Chondrocyte (in vitro differentiated cells): ENCODE results near the gene WDR5B. TPM values are rescaled to one million over a fixed set of nuclear protein-coding genes. Genes with fewer than 3 reads are reported as not detected.

Experiments used
- DNase-seq: peaks from one replicate; pipeline ENCODE4 v3.0.0; 2021; ENCODE audit warnings: mixed read lengths, low spot score
- H3K27ac Mint-ChIP-seq: one replicate; pipeline ENCODE4 v1.8.0; 2021; ENCODE audit warnings: mild to moderate bottlenecking, moderate library complexity, mixed read lengths; ENCODE audit not compliant: unreplicated experiment
- H3K27me3 Mint-ChIP-seq: 2 replicates; pipeline ENCODE4 v1.8.0; 2021; ENCODE audit warnings: low read depth, mixed read lengths
- H3K36me3 Mint-ChIP-seq: 2 replicates; pipeline ENCODE4 v1.8.0; 2021; ENCODE audit warnings: low read depth, mixed read lengths
- H3K4me1 Mint-ChIP-seq: 2 replicates; pipeline ENCODE4 v1.8.0; 2021; ENCODE audit warnings: low read depth, mild to moderate bottlenecking, mixed read lengths
- H3K4me3 Mint-ChIP-seq: one replicate; pipeline ENCODE4 v1.8.0; 2021; ENCODE audit warnings: mild to moderate bottlenecking, moderate library complexity, mixed read lengths; ENCODE audit not compliant: unreplicated experiment
- H3K9me3 Mint-ChIP-seq: 2 replicates; pipeline ENCODE4 v1.8.0; 2021; ENCODE audit warnings: low read depth, mixed read lengths
- long read RNA-seq: library from polyadenylated mRNA; stranded (forward); transcript quantifications from one replicate; pipeline ENCODE4 v2.0.0, GENCODE V29; 2021
- total RNA-seq: library from RNA; stranded (reverse); gene quantifications from 3 replicates; pipeline ENCODE4 v1.2.1, GENCODE V29; 2021
- TF ChIP-seq, protein P1 (sequence below): fragments of 200-600 bp; sonication (generic); IDR thresholded peaks from 2 replicates; pipeline ENCODE4 v1.5.0; 2021; ENCODE audit warnings: antibody characterized with exemption, mild to moderate bottlenecking, moderate library complexity

Gene WDR5B
- 4.7 to 6.4 TPM (median 5.0 TPM) in 3 replicates for total RNA-seq
- long read RNA-seq, transcript WDR5B-201 (1 exons, 3,720 nt) = major isoform, 18 of 20 reads
- long read RNA-seq, partial matches to known transcripts = 0 of 20 reads
- long read RNA-seq, other reads (novel, unspliced or antisense) = 2 of 20 reads

DNA sequence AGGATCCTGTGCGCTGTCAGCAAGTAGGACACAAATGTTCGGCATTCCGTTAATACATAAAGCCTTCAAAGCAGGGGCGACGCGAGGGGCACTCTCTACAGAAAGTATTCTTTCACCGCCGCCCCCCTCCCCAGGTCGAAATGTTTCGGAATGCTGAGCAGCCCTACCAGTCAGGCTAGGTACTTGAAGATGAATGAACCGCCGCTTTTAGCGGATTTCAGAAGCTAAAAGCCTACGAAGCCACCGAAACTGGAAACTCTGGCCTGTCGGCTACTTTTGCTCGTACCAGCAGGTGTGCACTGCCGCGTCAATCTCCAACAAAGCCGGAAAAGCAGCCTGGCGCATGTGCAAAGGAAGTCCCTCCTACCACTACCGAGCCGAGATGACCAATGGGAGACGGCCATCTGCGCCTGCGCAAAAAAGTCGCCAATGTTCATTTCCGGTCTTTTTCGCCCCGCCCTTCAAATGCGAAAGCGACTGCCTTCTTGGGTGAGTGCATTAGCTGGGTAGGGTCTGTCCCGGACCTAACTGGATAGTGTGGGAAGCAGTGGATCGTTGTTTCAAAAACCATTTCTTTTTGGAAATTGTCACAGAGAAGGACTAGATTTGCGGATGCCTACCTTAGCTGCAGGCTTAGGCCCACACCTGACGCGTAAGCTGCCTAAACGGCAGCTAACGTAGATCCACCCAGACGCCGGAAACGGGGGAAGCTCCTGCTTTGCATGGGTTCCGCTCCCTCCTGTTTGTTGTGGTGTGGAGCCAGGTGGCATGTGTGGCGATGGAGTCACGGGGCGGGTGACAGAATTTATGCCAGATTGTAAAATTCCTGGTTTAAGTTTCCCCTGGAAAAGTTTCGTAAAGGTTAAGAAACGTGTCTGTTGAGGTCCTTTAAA is at the start of gene WDR5B:
Gene WDR5B (minus strand): TSS at position 301 of the 893 bp plus-strand sequence. CDS start 534 bp downstream, outside the sequence.
- Mint-ChIP-seq H3K4me3 (peak within 1 kb of the TSS; percentile 95), H3K27me3 (no peaks in the 10 kb centered on the region), H3K4me1 (peaks cover 49% of the 10 kb centered on the region), H3K9me3 (no peaks in the 10 kb centered on the region), H3K27ac (peak within 1 kb of the TSS; percentile 99), H3K36me3 (peaks cover 2% of the 10 kb centered on the region)
- TF ChIP-seq, protein P1, sequence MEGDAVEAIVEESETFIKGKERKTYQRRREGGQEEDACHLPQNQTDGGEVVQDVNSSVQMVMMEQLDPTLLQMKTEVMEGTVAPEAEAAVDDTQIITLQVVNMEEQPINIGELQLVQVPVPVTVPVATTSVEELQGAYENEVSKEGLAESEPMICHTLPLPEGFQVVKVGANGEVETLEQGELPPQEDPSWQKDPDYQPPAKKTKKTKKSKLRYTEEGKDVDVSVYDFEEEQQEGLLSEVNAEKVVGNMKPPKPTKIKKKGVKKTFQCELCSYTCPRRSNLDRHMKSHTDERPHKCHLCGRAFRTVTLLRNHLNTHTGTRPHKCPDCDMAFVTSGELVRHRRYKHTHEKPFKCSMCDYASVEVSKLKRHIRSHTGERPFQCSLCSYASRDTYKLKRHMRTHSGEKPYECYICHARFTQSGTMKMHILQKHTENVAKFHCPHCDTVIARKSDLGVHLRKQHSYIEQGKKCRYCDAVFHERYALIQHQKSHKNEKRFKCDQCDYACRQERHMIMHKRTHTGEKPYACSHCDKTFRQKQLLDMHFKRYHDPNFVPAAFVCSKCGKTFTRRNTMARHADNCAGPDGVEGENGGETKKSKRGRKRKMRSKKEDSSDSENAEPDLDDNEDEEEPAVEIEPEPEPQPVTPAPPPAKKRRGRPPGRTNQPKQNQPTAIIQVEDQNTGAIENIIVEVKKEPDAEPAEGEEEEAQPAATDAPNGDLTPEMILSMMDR = peak; percentile 28
- peak; percentile 98 for DNase-seq

DNA sequence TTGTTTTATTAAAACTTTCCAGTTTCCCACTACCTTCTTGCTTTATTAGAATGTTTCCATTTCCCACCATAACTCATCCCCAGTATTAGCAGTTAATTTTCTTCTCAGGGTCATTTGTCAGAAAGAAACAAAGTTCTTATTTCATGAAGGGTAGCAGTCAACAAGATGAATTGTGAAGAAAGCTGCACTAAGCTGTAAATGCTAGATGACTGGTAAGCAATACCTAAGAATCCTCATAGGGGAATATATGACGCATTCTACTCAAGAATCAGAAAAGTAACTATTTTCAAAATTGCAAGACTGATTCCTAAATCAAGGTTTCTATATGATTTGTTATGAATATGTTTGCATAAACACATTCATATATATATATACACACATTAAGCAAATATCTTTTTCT is 48.8 kb upstream of the WDR5B start:
- no peak overlapping the region for H3K4me3 Mint-ChIP-seq
- peaks cover 23% of the 10 kb centered on the region for H3K4me1 Mint-ChIP-seq
- H3K9me3 Mint-ChIP-seq = no peaks in the 10 kb centered on the region
- H3K27ac Mint-ChIP-seq = no peak overlapping the region
- peaks cover 8% of the 10 kb centered on the region for H3K36me3 Mint-ChIP-seq
- no peaks in the 10 kb centered on the region for H3K27me3 Mint-ChIP-seq
- TF ChIP-seq, protein P1 = no peak
- no peak for DNase-seq

DNA sequence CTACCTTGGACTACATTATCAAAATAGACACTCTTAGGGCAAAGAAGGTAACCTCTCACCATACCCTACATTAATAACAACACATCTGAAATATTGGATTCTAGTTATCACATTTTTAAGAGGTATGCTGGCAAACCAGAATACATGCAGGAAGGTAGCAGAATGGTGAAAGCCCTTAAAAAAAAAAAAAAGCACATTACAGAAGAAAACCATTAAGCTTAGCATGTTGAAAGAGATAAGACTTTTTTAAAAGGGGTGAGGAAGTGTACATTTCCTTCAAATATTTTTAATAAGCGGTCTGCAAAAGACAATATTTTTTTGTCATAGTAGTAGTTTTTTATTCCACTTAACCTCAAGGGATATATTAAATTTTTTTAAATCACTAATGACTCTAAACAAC is 46.5 kb upstream of the WDR5B start:
- peaks cover 17% of the 10 kb centered on the region for H3K36me3 Mint-ChIP-seq
- no peak overlapping the region for H3K27ac Mint-ChIP-seq
- peaks cover 3% of the 10 kb centered on the region for H3K4me1 Mint-ChIP-seq
- TF ChIP-seq, protein P1 = no peak
- no peak overlapping the region for H3K4me3 Mint-ChIP-seq
- DNase-seq = no peak
- H3K9me3 Mint-ChIP-seq = no peaks in the 10 kb centered on the region
- H3K27me3 Mint-ChIP-seq = no peaks in the 10 kb centered on the region

DNA sequence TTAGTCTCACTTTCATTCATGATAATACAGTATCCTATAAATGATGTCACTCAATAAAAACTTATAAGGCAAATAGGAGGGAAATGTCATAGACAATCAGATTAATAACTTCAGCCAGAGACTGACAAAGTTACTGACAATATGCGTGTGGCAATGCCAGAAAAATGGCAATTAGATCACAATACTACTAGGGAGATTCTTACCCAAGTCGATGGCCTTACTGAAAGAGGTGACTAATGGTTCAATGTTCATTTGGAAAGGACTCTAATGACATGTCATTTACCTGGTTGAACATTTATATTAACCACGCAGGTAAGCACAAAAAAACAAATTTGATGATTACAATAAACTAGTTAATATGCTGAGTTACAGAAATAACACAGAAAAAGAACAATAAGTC is 45.9 kb upstream of the WDR5B start:
- Mint-ChIP-seq H3K4me1 (no peaks in the 10 kb centered on the region), H3K36me3 (peaks cover 15% of the 10 kb centered on the region), H3K9me3 (no peaks in the 10 kb centered on the region), H3K27ac (no peak overlapping the region), H3K4me3 (no peak overlapping the region), H3K27me3 (no peaks in the 10 kb centered on the region)
- no peak for DNase-seq
- TF ChIP-seq, protein P1 = no peak

DNA sequence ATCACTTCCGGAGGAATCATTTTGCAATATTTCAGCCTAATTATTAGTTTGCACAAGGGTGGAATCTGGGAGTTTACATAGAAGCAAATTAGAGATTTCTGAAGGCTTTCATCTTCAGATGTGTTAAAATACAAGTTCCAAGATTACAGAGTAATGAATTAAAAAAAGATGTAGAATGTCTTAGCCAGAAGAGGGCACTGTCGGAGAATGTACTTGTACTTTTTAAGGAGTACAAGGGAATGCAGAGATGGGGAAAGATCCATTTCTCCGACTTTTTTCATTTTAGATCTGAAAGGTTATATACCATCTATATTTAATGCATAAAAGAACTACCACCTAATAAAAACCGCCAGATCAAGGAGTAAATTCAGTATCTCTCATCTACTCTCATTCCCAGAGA is 43.1 kb upstream of the WDR5B start:
- no peak overlapping the region for H3K27ac Mint-ChIP-seq
- no peaks in the 10 kb centered on the region for H3K4me1 Mint-ChIP-seq
- DNase-seq = no peak
- H3K4me3 Mint-ChIP-seq = no peak overlapping the region
- H3K9me3 Mint-ChIP-seq = no peaks in the 10 kb centered on the region
- TF ChIP-seq, protein P1 = peak; percentile 83
- no peaks in the 10 kb centered on the region for H3K27me3 Mint-ChIP-seq
- H3K36me3 Mint-ChIP-seq = peaks cover 22% of the 10 kb centered on the region
